Measurements from ENCODE around the gene RASA3.

RASA3 gene

GRCh38 chr13:113952151-113952982 lies 180.1 kb downstream of the RASA3 start:
- DNase-seq (ENCODE audit: low read depth in 2 of 2) = no peak

GRCh38 chr13:113951246-113951999 lies 181.0 kb downstream of the RASA3 start:
- peak; percentile 43 to 55 for DNase-seq (ENCODE audit: low read depth in 2 of 2)

- DNase-seq (ENCODE audit: low read depth in 2 of 2) = no peak
These were observed 181.8 kb downstream of the RASA3 start for GRCh38 chr13:113950451-113951245.

GRCh38 chr13:113949546-113949945 lies 182.9 kb downstream of the RASA3 start:
- DNase-seq (ENCODE audit: low read depth in 2 of 2) = no peak

GRCh38 chr13:113948034-113948742 lies 184.2 kb downstream of the RASA3 start:
- no peak for DNase-seq (ENCODE audit: low read depth in 2 of 2)

GRCh38 chr13:113947311-113948033 lies 185.0 kb downstream of the RASA3 start:
- no peak for DNase-seq (ENCODE audit: low read depth in 2 of 2)

- DNase-seq (ENCODE audit: low read depth in 2 of 2) = no peak
These were observed 185.8 kb downstream of the RASA3 start for GRCh38 chr13:113946409-113947181.

GRCh38 chr13:113945857-113946408 lies 186.5 kb downstream of the RASA3 start:
- DNase-seq (ENCODE audit: low read depth in 2 of 2) = no peak

- DNase-seq (ENCODE audit: low read depth in 2 of 2) = no peak
These were observed 188.4 kb downstream of the RASA3 start for GRCh38 chr13:113943821-113944565.

GRCh38 chr13:113942591-113943103 lies 189.8 kb downstream of the RASA3 start:
- DNase-seq (ENCODE audit: low read depth in 2 of 2) = no peak

- no peak for DNase-seq (ENCODE audit: low read depth in 2 of 2)
These were observed 190.7 kb downstream of the RASA3 start for GRCh38 chr13:113941571-113942191.

- DNase-seq (ENCODE audit: low read depth in 2 of 2) = no peak
These were observed 192.5 kb downstream of the RASA3 start for GRCh38 chr13:113939944-113940297.

- DNase-seq (ENCODE audit: low read depth in 2 of 2) = no peak
These were observed 193.1 kb downstream of the RASA3 start for GRCh38 chr13:113939129-113939943.

- DNase-seq (ENCODE audit: low read depth in 2 of 2) = no peak
These were observed 193.7 kb downstream of the RASA3 start for GRCh38 chr13:113938716-113939115.

GRCh38 chr13:113938246-113938645 lies 194.2 kb downstream of the RASA3 start:
- no peak for DNase-seq (ENCODE audit: low read depth in 2 of 2)

- DNase-seq (ENCODE audit: low read depth in 2 of 2) = no peak
These were observed 194.8 kb downstream of the RASA3 start for GRCh38 chr13:113937527-113938180.

- DNase-seq (ENCODE audit: low read depth in 2 of 2) = no peak
These were observed 195.3 kb downstream of the RASA3 start for GRCh38 chr13:113937073-113937472.
